Measurements from ENCODE around the gene WDR45. TPM values are rescaled to one million over a fixed set of nuclear protein-coding genes. Genes with fewer than 3 reads are reported as not detected.

Gene WDR45
- total RNA-seq, 1 donor from 2014 or later: 49.2 TPM

DNA sequence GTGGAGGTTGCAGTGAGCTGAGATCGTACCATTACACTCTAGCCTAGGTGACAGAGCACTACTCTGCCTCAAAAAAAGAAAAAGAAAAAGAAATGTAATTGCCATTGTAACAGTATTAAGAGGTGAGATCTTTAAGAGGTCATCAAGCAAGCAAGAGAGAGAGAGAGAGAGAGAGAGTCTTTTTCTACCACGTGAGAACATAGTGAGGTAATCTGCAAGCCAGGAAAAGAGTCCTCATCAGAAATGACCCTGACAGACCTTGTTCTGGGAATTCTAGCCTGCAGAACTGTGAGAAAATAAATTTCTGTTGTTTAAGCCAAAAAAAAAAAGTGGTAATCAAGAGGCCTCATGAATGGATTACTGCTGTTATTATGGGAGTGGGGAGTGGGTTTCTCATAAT is 29.0 kb upstream of the WDR45 start:
- H3K4me3 Mint-ChIP-seq (ENCODE audit: unreplicated experiment): no peak overlapping the region
- H3K36me3 Mint-ChIP-seq (ENCODE audit: low read depth): no peaks in the 10 kb centered on the region
- H3K4me1 Mint-ChIP-seq (ENCODE audit: low read depth): no peaks in the 10 kb centered on the region
- TF ChIP-seq, protein P1, sequence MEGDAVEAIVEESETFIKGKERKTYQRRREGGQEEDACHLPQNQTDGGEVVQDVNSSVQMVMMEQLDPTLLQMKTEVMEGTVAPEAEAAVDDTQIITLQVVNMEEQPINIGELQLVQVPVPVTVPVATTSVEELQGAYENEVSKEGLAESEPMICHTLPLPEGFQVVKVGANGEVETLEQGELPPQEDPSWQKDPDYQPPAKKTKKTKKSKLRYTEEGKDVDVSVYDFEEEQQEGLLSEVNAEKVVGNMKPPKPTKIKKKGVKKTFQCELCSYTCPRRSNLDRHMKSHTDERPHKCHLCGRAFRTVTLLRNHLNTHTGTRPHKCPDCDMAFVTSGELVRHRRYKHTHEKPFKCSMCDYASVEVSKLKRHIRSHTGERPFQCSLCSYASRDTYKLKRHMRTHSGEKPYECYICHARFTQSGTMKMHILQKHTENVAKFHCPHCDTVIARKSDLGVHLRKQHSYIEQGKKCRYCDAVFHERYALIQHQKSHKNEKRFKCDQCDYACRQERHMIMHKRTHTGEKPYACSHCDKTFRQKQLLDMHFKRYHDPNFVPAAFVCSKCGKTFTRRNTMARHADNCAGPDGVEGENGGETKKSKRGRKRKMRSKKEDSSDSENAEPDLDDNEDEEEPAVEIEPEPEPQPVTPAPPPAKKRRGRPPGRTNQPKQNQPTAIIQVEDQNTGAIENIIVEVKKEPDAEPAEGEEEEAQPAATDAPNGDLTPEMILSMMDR (IDR thresholded peaks at IDR 0.05): no peak
- H3K27ac Mint-ChIP-seq (ENCODE audit: unreplicated experiment): no peak overlapping the region
- H3K27me3 Mint-ChIP-seq (ENCODE audit: low read depth): no peaks in the 10 kb centered on the region
- peaks cover 6% of the 10 kb centered on the region for H3K9me3 Mint-ChIP-seq (ENCODE audit: low read depth)
- DNase-seq (ENCODE audit: low spot score): no peak

DNA sequence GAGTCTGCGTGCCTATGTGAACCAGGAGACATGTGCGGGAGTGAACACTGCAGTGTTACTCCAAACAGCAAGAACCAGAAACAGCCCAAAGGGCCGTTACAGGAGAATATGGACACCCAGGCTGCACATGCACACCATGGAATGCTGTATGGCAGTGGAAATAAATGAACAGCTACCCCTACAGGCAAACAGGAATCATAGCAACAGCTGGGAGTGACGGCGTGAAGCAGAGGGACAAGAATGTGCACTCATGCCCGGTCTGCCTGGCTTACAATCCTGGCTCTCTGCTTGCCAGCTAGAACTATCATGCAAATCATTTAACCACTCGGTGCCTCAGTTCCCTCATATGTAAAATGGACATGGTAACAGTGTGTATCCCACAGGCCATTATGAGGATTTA is 27.2 kb upstream of the WDR45 start:
- no peaks in the 10 kb centered on the region for H3K4me1 Mint-ChIP-seq (ENCODE audit: low read depth)
- no peaks in the 10 kb centered on the region for H3K27me3 Mint-ChIP-seq (ENCODE audit: low read depth)
- no peak overlapping the region for H3K4me3 Mint-ChIP-seq (ENCODE audit: unreplicated experiment)
- H3K27ac Mint-ChIP-seq (ENCODE audit: unreplicated experiment): no peak overlapping the region
- TF ChIP-seq, protein P1 (IDR thresholded peaks at IDR 0.05): peak; percentile 68
- no peak for DNase-seq (ENCODE audit: low spot score)
- H3K9me3 Mint-ChIP-seq (ENCODE audit: low read depth): peaks cover 6% of the 10 kb centered on the region
- no peaks in the 10 kb centered on the region for H3K36me3 Mint-ChIP-seq (ENCODE audit: low read depth)

DNA sequence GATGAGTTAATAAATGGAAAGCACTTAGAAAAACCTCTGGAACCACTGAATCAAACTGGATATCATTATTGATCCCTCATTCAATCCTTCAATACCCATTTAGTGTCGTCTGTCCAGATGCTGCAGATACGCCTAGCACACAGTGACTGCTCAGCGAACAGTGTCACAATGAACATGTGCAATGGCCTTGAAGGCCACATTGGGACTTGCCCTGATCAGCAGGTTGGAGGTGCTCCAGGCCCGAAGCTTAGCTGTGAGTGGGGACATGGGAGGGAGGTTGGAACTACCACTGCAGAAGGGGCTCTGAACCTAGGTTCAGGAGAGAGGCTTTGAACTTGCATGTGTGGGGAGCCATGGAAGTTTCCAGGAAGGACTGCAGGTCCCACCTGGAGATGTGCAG is 26.6 kb upstream of the WDR45 start:
- H3K4me3 Mint-ChIP-seq (ENCODE audit: unreplicated experiment): no peak overlapping the region
- peaks cover 6% of the 10 kb centered on the region for H3K9me3 Mint-ChIP-seq (ENCODE audit: low read depth)
- TF ChIP-seq, protein P1 (IDR thresholded peaks at IDR 0.05): no peak
- peaks cover 4% of the 10 kb centered on the region for H3K4me1 Mint-ChIP-seq (ENCODE audit: low read depth)
- H3K27me3 Mint-ChIP-seq (ENCODE audit: low read depth): no peaks in the 10 kb centered on the region
- peak overlapping the region; percentile 36 for H3K27ac Mint-ChIP-seq (ENCODE audit: unreplicated experiment)
- no peak for DNase-seq (ENCODE audit: low spot score)
- no peaks in the 10 kb centered on the region for H3K36me3 Mint-ChIP-seq (ENCODE audit: low read depth)

DNA sequence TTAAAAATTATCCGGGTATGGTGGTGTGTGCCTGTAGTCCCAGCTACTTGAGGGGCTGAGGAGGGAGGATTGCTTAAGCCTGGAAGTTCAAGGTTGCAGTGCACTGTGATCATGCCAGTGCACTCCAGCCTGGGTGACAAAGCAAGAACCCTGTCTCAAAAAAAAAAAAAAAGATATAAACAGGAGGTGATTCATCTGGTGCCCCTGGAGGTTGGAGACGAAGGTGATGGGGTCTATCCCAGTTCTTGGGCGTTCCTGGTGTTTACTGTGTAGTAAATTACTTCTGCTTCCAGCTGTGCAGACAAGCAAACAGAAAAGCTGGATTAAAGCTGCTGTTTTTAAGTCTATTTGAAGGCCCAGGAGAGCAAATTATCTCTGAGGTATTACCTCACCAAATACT is 23.9 kb upstream of the WDR45 start:
- DNase-seq (ENCODE audit: low spot score): no peak
- H3K27me3 Mint-ChIP-seq (ENCODE audit: low read depth): no peaks in the 10 kb centered on the region
- no peaks in the 10 kb centered on the region for H3K9me3 Mint-ChIP-seq (ENCODE audit: low read depth)
- H3K27ac Mint-ChIP-seq (ENCODE audit: unreplicated experiment): no peak overlapping the region
- H3K4me3 Mint-ChIP-seq (ENCODE audit: unreplicated experiment): no peak overlapping the region
- peaks cover 12% of the 10 kb centered on the region for H3K4me1 Mint-ChIP-seq (ENCODE audit: low read depth)
- TF ChIP-seq, protein P1 (IDR thresholded peaks at IDR 0.05): no peak
- no peaks in the 10 kb centered on the region for H3K36me3 Mint-ChIP-seq (ENCODE audit: low read depth)

DNA sequence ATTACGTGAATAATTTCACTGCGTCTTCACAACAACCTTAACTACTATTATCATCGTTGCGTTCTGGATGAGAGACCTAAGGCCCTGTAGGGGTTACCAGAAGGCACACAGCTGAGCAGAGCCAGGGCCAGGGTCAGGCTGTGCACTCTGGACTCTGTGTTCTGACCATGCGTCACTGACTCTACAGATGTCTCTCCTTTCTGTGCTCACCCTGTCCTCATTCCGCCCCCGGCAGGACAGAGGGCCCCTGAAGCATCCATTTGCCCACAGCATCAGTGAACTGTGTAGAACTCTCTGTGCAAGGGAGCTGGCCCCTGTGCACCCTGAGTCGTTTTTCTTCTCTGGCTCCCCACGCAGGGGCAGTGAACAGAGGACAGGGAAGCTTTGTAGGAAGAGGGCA is 22.5 kb upstream of the WDR45 start:
- Mint-ChIP-seq H3K36me3 (ENCODE audit: low read depth) (no peaks in the 10 kb centered on the region), H3K27me3 (ENCODE audit: low read depth) (no peaks in the 10 kb centered on the region), H3K27ac (ENCODE audit: unreplicated experiment) (no peak overlapping the region), H3K4me3 (ENCODE audit: unreplicated experiment) (peak overlapping the region; percentile 79), H3K4me1 (ENCODE audit: low read depth) (peaks cover 12% of the 10 kb centered on the region), H3K9me3 (ENCODE audit: low read depth) (no peaks in the 10 kb centered on the region)
- DNase-seq (ENCODE audit: low spot score): no peak
- TF ChIP-seq, protein P1 (IDR thresholded peaks at IDR 0.05): no peak
